Psoas muscle (tissue), 8 donors: ENCODE results near the gene TTC9. TPM values are rescaled to one million over a fixed set of nuclear protein-coding genes. Genes with fewer than 3 reads are reported as not detected.

Source experiments
- ATAC-seq, 4 donors: fragments of 200-7000 bp; cut with Tn5 transposase; one replicate each; pipeline ENCODE4 v1.9.1; 2020; ENCODE audit warnings: moderate library complexity in 3 of 4, mild to moderate bottlenecking in 2 of 4
- DNase-seq, 2 donors: peaks; one replicate each; pipeline ENCODE4 v3.0.0-alpha.2; 2020
- H3K27ac ChIP-seq: fragments of 200-600 bp; one replicate; pipeline ENCODE4 v1.8.0; 2022
- H3K27me3 ChIP-seq, 3 donors: fragments of 200-600 bp in 1 of 3; one replicate each; pipeline versions ENCODE4 v1.6.1 to v1.8.0; 2013 to 2022; ENCODE audit warnings: low read length in 2 of 3, mild to moderate bottlenecking in 2 of 3, moderate library complexity in 1 of 3; ENCODE audit not compliant: insufficient read depth in 3 of 3
- H3K36me3 ChIP-seq, 2 donors: fragments of 200-600 bp in 1 of 2; one replicate each; pipeline versions ENCODE4 v1.6.1 to v1.8.0; 2013 to 2022; ENCODE audit warnings: low read depth in 1 of 2, mild to moderate bottlenecking in 1 of 2, moderate library complexity in 1 of 2; ENCODE audit not compliant: insufficient read depth in 1 of 2
- H3K4me1 ChIP-seq: fragments of 200-600 bp; one replicate; pipeline ENCODE4 v1.8.0; 2022
- H3K4me3 ChIP-seq: fragments of 200-600 bp; one replicate; pipeline ENCODE4 v1.8.0; 2022; ENCODE audit warnings: mild to moderate bottlenecking
- H3K9me3 ChIP-seq: fragments of 200-600 bp; one replicate; pipeline ENCODE4 v1.8.0; 2022
- WGBS, 3 donors: extraction: QIAGEN DNeasy Blood & Tissue Kit; methylation state at CpG; one replicate each; pipeline versions ENCODE4 v1.1.6 to v1.1.7; 2013; 5-methylcytosine and 5-hydroxymethylcytosine counted together
- intact Hi-C, 2 donors: fragments of 100-400 bp; cut with DNase I; formaldehyde crosslinking; loops; one replicate each; pipeline versions ENCODE4 v1.11.0 to v1.14.2; 2022
- polyA plus RNA-seq, 3 donors: library from polyadenylated mRNA; stranded (reverse); fragments of 200-250 nt; gene quantifications; one replicate each; pipeline ENCODE4 v1.2.3, GENCODE V29; 2013
- total RNA-seq, 4 donors: library from RNA; stranded (reverse); fragmentation: NEBNext Ultra II Directional in 2 of 4; extraction: Animal tissue kit (Norgen Biotek cat#: 25700) in 2 of 4; gene quantifications; one replicate each; pipeline versions ENCODE4 v1.2.1 to v1.2.4, GENCODE V29; 2021 to 2023
- TF ChIP-seq, protein P1 (sequence below): fragments of 200-600 bp; IDR thresholded peaks from one replicate; pipeline ENCODE4 v1.8.0; 2022; ENCODE audit warnings: antibody characterized with exemption
- donor health status: healthy with polysubstance abuse.
- donor health status: DM: no; HTN: no; CAD: no; lungs with moderate emphysema.
- donor health status: Bipolar disorder and iron deficiency.
- donor health status: healthy.
- donor health status: DM: yes; HTN: yes; CAD: no.
- donor health status: DM: no; HTN: no; CAD: no.
- donor health status: DM: no; HTN: no; CAD: no.
- donor health status: DM: yes; HTN: yes; CAD: no.

The TTC9 gene
- total and polyA plus RNA-seq, 7 donors, result 2.5 to 15.1 (median 5.4) TPM

DNA sequence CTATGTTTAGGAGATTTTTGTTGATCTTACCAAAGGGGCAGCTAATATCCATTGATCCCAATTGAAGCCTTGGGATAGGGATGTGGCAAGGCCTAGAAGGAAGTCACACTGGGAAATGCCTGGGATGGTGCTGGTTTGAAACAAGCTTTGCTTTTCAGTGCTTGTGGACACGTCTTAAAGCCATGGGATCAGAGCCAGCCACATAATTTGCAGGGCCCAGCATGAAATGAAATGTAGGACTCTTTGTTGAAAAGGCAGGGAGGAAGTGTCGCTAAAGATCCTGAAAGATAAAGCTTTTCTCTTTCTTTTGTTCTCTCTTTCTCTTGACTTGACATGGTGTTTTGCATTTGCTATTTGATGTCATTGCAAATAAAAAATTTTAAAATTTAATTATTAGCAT, 5.0 kb downstream of the TTC9 start:
- Histone ChIP-seq H3K4me3 (no peak overlapping the region), H3K4me1 (no peaks in the 10 kb centered on the region), H3K27me3 (peaks cover 0 to 24% (median 2%) of the 10 kb centered on the region in 3 donors), H3K36me3 (no peaks in the 10 kb centered on the region), H3K9me3 (no peaks in the 10 kb centered on the region), H3K27ac (no peak overlapping the region)
- ATAC-seq, result no peak
- intact Hi-C loops, result no loop called here
- TF ChIP-seq, protein P1, sequence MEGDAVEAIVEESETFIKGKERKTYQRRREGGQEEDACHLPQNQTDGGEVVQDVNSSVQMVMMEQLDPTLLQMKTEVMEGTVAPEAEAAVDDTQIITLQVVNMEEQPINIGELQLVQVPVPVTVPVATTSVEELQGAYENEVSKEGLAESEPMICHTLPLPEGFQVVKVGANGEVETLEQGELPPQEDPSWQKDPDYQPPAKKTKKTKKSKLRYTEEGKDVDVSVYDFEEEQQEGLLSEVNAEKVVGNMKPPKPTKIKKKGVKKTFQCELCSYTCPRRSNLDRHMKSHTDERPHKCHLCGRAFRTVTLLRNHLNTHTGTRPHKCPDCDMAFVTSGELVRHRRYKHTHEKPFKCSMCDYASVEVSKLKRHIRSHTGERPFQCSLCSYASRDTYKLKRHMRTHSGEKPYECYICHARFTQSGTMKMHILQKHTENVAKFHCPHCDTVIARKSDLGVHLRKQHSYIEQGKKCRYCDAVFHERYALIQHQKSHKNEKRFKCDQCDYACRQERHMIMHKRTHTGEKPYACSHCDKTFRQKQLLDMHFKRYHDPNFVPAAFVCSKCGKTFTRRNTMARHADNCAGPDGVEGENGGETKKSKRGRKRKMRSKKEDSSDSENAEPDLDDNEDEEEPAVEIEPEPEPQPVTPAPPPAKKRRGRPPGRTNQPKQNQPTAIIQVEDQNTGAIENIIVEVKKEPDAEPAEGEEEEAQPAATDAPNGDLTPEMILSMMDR, result no peak
- no peak for DNase-seq
- 64 to 68% (median 64%) methylated on average over 2 of the region's 2 CpGs for WGBS, 3 donors

DNA sequence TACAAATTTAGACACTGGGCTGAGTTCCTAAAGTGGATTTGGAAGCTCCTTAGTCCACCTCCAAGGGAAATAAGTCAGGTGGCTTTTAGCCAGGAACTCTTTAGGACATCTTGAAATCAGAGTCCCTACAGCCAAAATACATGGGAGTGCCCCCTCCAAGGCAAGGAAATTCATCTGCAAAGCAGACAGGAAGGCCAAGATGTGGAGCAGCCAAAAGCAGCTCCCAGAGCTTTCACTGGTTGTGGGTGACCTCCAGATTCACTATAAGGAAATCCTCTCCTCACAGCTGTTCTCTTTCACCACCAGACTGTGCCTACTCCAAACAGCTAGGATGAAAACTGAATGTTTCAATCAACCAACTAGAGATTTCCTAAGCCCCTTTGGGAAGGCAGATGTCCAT, 6.6 kb downstream of the TTC9 start:
- no peak overlapping the region for H3K4me3 ChIP-seq
- ATAC-seq, result peak in 3 of 4 donors; percentile 37 to 60 (median 56)
- H3K36me3 ChIP-seq, result no peaks in the 10 kb centered on the region
- no peaks in the 10 kb centered on the region for H3K4me1 ChIP-seq
- no peaks in the 10 kb centered on the region for H3K9me3 ChIP-seq
- H3K27me3 ChIP-seq, result peaks cover 0 to 16% (median 2%) of the 10 kb centered on the region in 3 donors
- TF ChIP-seq, protein P1, result no peak
- DNase-seq, result no peak
- no peak overlapping the region for H3K27ac ChIP-seq
- intact Hi-C loops, result no loop called here

DNA sequence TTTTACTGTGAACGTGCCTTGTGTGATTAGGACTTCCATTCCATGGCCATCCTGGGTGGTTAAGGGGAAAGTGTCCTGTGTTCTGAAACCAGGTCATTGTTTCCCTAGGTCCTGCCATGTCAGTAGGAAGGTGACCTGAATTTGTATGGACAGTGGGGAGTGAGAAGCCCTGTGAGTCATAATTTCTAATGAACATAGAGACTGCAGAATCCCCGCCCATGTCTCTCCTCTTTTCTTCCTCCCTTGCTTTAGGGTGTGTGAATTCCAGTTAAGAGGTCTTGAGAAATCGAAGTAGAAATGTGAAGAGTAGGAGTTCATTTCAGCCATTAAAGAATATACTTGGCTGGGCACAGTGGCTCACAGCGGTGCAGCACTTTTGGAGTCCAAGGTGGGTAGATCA, 8.1 kb downstream of the TTC9 start:
- Histone ChIP-seq H3K4me3 (no peak overlapping the region), H3K27ac (no peak overlapping the region), H3K36me3 (no peaks in the 10 kb centered on the region), H3K27me3 (peaks cover 0 to 6% (median 0%) of the 10 kb centered on the region in 3 donors), H3K4me1 (no peaks in the 10 kb centered on the region), H3K9me3 (no peaks in the 10 kb centered on the region)
- ATAC-seq (no peak), DNase-seq (no peak)
- intact Hi-C loops, result no loop called here
- 86 to 93% (median 89%) methylated on average over 4 of the region's 4 CpGs for WGBS, 3 donors
- TF ChIP-seq, protein P1, result no peak

DNA sequence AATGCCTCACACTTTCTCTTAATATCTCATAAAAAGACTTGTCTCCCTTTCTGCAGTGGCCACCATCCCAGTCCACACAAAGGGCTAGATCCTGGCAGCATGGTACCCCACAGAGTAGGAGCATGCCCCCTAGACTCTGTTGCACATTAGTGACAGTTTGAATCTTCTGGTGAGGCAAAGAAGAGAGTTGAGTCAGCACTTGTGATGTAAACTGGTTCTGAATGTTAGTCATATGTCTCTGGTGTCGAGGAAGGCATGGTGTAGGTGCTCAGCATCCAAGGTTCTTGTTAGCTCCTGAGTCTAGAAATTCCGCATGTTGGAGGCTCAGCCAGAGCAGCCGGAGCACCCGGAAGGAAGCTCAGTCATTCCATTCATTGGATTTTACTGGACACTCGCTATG, 9.8 kb downstream of the TTC9 start:
- Histone ChIP-seq H3K27me3 (peaks cover 0 to 6% (median 0%) of the 10 kb centered on the region in 3 donors), H3K36me3 (no peaks in the 10 kb centered on the region), H3K4me3 (no peak overlapping the region), H3K27ac (no peak overlapping the region), H3K4me1 (no peaks in the 10 kb centered on the region), H3K9me3 (no peaks in the 10 kb centered on the region)
- DNase-seq, result no peak
- TF ChIP-seq, protein P1, result no peak
- intact Hi-C loops, result no loop called here
- 79 to 98% (median 90%) methylated on average over 5 of the region's 5 CpGs for WGBS, 3 donors
- ATAC-seq, result no peak

DNA sequence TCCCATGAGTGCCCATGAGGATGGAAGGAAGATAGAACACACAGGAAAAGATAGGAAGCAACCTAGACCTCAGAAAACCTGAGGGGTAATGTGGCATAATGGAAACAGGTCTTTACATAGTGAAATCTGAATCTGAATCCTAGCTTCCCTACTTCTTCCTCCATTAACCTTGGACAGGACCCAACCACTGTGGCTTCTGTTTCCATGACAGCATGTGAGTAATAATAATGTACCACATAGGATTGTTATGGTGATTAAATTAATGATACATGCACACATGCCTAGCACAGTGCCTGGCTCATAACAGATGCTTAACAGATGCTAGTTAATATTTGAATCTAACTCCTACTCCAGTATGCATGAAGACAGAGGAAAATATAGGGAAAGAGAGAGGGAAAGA, 11.2 kb downstream of the TTC9 start:
- H3K27ac ChIP-seq, result no peak overlapping the region
- intact Hi-C loops, result no loop called here
- H3K9me3 ChIP-seq, result no peaks in the 10 kb centered on the region
- H3K36me3 ChIP-seq, result no peaks in the 10 kb centered on the region
- peaks cover 0 to 6% (median 0%) of the 10 kb centered on the region in 3 donors for H3K27me3 ChIP-seq
- DNase-seq, result no peak
- TF ChIP-seq, protein P1, result no peak
- ATAC-seq, result no peak
- no peaks in the 10 kb centered on the region for H3K4me1 ChIP-seq
- no peak overlapping the region for H3K4me3 ChIP-seq
